Measurements from ENCODE around the gene FCN2. TPM values are rescaled to one million over a fixed set of nuclear protein-coding genes. Genes with fewer than 3 reads are reported as not detected.

FCN2 gene
- total and polyA plus RNA-seq, 4 donors: 23.6 to 186 (median 121) TPM

DNA sequence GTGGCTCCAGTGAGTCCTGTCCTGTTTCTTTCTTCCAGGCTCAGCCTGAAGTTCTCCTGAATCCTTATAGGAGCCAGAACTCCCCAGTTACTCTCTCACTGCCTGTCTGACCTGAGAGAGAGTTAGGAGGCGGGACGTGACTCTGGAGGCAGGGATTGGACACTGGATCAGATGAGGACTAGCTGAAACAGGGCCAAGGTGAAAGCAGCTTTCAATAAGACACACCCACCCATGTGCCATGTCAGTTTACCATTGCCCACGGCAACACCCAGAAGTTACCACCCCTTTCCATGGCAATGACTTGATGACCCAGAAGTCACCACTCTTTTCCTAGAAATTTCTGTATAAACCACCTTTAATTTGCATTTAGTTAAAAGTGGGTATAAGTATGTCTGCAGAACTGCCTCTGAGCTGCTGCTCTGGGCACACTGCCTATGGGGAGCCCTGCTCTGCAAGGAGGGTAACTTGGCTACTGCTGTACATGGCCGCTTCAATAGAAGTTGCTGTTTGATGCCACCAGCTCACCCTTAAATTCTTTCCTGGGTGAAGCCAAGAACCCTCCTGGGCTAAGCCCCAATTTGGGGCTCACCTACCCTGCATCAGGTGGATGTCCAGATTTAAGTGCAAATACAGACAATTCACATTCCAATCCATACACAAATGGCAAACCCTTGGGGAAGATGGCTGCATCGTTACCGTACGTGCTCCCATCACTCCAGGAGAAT lies 13.7 kb downstream of the FCN2 start (continued):
- TF ChIP-seq HNF4A (conservative IDR thresholded peaks at IDR 0.05) (no peak), HNF4G (IDR thresholded peaks at IDR 0.05) (no peak), JUND (IDR thresholded peaks at IDR 0.05) (no peak)

DNA sequence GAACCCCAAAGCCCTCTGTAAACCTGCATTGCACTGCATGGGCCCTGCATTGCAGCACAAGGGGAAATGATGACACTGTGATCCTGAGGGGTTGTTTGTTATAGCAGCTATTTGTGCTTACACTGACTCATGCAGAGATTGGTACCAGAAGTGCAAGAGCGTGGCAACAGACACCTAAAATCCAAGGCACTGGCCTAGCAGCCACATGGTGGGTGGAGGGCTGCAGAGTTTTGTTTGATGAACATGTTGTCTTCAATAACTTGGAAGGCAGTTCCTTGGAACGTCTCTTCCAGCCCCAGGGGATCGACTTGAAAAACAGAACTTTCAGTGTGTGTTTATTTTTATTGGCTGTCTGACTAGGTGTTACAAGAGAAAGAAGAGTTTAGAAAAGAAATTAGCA lies 14.5 kb downstream of the FCN2 start:
- no peaks in the 10 kb centered on the region for H3K36me3 ChIP-seq (ENCODE audit: control insufficient read depth in 4 of 4, insufficient read depth in 3 of 4, low read depth in 1 of 4, low read length in 3 of 4)
- DNase-seq (ENCODE audit: low spot score): no peak
- no peak overlapping the region for H3K27ac ChIP-seq (ENCODE audit: low read depth in 1 of 2, low read length in 2 of 2)
- H3K9me3 ChIP-seq (ENCODE audit: control insufficient read depth in 4 of 4, low read length in 3 of 4): peaks cover 0 to 9% (median 2%) of the 10 kb centered on the region in 4 donors
- H3K27me3 ChIP-seq (ENCODE audit: control insufficient read depth in 4 of 4, insufficient read depth in 4 of 4, low read length in 3 of 4): no peaks in the 10 kb centered on the region
- H3K9ac ChIP-seq (ENCODE audit: low read depth in 1 of 2, low read length in 2 of 2): no peak overlapping the region
- no peak overlapping the region for H3K4me3 ChIP-seq (ENCODE audit: low read depth in 1 of 3, low read length in 3 of 3)
- no peaks in the 10 kb centered on the region for H3K4me1 ChIP-seq (ENCODE audit: control insufficient read depth in 4 of 4, insufficient read depth in 4 of 4, low read length in 3 of 4)
- 72% methylated on average over 3 of the region's 3 CpGs for WGBS
- TF ChIP-seq GABPA (IDR thresholded peaks at IDR 0.05 in 1 of 2, conservative IDR thresholded peaks at IDR 0.05 in 1 of 2) (no peak), YY1 (IDR thresholded peaks at IDR 0.05) (no peak), ZBTB33 (IDR thresholded peaks at IDR 0.05) (no peak), FOXA1 (IDR thresholded peaks at IDR 0.05) (no peak), SP1 (IDR thresholded peaks at IDR 0.05) (no peak), RAD21 (IDR thresholded peaks at IDR 0.05) (no peak), NR2F2 (IDR thresholded peaks at IDR 0.05) (no peak), RXRA (IDR thresholded peaks at IDR 0.05) (no peak), FOXA2 (IDR thresholded peaks at IDR 0.05) (no peak), ATF3 (IDR thresholded peaks at IDR 0.05) (no peak), REST (IDR thresholded peaks at IDR 0.05) (no peak), TAF1 (conservative IDR thresholded peaks at IDR 0.05) (no peak), HNF4G (IDR thresholded peaks at IDR 0.05) (no peak), HNF4A (conservative IDR thresholded peaks at IDR 0.05) (no peak)
- TF ChIP-seq, protein P1, sequence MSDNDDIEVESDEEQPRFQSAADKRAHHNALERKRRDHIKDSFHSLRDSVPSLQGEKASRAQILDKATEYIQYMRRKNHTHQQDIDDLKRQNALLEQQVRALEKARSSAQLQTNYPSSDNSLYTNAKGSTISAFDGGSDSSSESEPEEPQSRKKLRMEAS (IDR thresholded peaks at IDR 0.05): no peak
- TF ChIP-seq, protein P2, sequence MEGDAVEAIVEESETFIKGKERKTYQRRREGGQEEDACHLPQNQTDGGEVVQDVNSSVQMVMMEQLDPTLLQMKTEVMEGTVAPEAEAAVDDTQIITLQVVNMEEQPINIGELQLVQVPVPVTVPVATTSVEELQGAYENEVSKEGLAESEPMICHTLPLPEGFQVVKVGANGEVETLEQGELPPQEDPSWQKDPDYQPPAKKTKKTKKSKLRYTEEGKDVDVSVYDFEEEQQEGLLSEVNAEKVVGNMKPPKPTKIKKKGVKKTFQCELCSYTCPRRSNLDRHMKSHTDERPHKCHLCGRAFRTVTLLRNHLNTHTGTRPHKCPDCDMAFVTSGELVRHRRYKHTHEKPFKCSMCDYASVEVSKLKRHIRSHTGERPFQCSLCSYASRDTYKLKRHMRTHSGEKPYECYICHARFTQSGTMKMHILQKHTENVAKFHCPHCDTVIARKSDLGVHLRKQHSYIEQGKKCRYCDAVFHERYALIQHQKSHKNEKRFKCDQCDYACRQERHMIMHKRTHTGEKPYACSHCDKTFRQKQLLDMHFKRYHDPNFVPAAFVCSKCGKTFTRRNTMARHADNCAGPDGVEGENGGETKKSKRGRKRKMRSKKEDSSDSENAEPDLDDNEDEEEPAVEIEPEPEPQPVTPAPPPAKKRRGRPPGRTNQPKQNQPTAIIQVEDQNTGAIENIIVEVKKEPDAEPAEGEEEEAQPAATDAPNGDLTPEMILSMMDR (IDR thresholded peaks at IDR 0.05; ENCODE audit: low read depth, low read length, missing input control): no peak

Measured in liver (tissue), 9 donors.